ENCODE measurements around the gene ZFP2. TPM values are rescaled to one million over a fixed set of nuclear protein-coding genes. Genes with fewer than 3 reads are reported as not detected.
"Not testable (repeated sequence)": the region's sequence is repeated elsewhere in the genome, so short reads cannot be mapped to it uniquely, and the experiment has no call there.

The ZFP2 gene
- total RNA-seq, 1 donor from 2014 or later: 1.6 TPM

- Histone ChIP-seq H3K27me3 (ENCODE audit: control insufficient read depth in 3 of 3, insufficient read depth in 3 of 3, low read length in 3 of 3) (no peaks in the 10 kb centered on the region), H3K4me3 (ENCODE audit: low read length in 3 of 3) (no peak overlapping the region), H3K27ac (ENCODE audit: low read depth, low read length) (no peak overlapping the region), H3K36me3 (ENCODE audit: control insufficient read depth in 3 of 3, insufficient read depth in 3 of 3, low read length in 3 of 3) (peaks cover 52 to 74% (median 66%) of the 10 kb centered on the region in 3 donors), H3K9me3 (ENCODE audit: control insufficient read depth in 3 of 3, low read length in 3 of 3) (peaks cover 8 to 9% (median 9%) of the 10 kb centered on the region in 3 donors), H3K9ac (ENCODE audit: low read depth in 1 of 3, low read length in 3 of 3) (no peak overlapping the region), H3K4me1 (ENCODE audit: control insufficient read depth in 3 of 3, insufficient read depth in 3 of 3, low read length in 3 of 3) (no peaks in the 10 kb centered on the region)
Measured at GRCh38 chr5:178870411-178870810, 25.3 kb upstream of the ZFP2 start.

GRCh38 chr5:178872302-178872701 lies 23.4 kb upstream of the ZFP2 start:
- H3K9me3 ChIP-seq (ENCODE audit: control insufficient read depth in 3 of 3, low read length in 3 of 3): peaks cover 10 to 17% (median 14%) of the 10 kb centered on the region in 3 donors
- H3K27me3 ChIP-seq (ENCODE audit: control insufficient read depth in 3 of 3, insufficient read depth in 3 of 3, low read length in 3 of 3): no peaks in the 10 kb centered on the region
- no peak overlapping the region for H3K9ac ChIP-seq (ENCODE audit: low read depth in 1 of 3, low read length in 3 of 3)
- H3K36me3 ChIP-seq (ENCODE audit: control insufficient read depth in 3 of 3, insufficient read depth in 3 of 3, low read length in 3 of 3): peaks cover 50 to 74% (median 66%) of the 10 kb centered on the region in 3 donors
- no peak overlapping the region for H3K27ac ChIP-seq (ENCODE audit: low read depth, low read length)
- H3K4me3 ChIP-seq (ENCODE audit: low read length in 3 of 3): no peak overlapping the region
- H3K4me1 ChIP-seq (ENCODE audit: control insufficient read depth in 3 of 3, insufficient read depth in 3 of 3, low read length in 3 of 3): no peaks in the 10 kb centered on the region

GRCh38 chr5:178883115-178883694 lies 12.5 kb upstream of the ZFP2 start:
- not testable (repeated sequence) for H3K27ac ChIP-seq (ENCODE audit: low read depth, low read length); H3K4me1 ChIP-seq (ENCODE audit: control insufficient read depth in 3 of 3, insufficient read depth in 3 of 3, low read length in 3 of 3); H3K9ac ChIP-seq (ENCODE audit: low read depth in 1 of 3, low read length in 3 of 3); H3K27me3 ChIP-seq (ENCODE audit: control insufficient read depth in 3 of 3, insufficient read depth in 3 of 3, low read length in 3 of 3)
- peaks cover 36 to 72% (median 63%) of the 10 kb centered on the region in 3 donors for H3K36me3 ChIP-seq (ENCODE audit: control insufficient read depth in 3 of 3, insufficient read depth in 3 of 3, low read length in 3 of 3)
- peaks cover 13 to 39% (median 20%) of the 10 kb centered on the region in 3 donors for H3K9me3 ChIP-seq (ENCODE audit: control insufficient read depth in 3 of 3, low read length in 3 of 3)
- peak overlapping the region in 1 of 3 donors; percentile 2 for H3K4me3 ChIP-seq (ENCODE audit: low read length in 3 of 3)

GRCh38 chr5:178883815-178884430 lies 11.8 kb upstream of the ZFP2 start:
- Histone ChIP-seq H3K36me3 (ENCODE audit: control insufficient read depth in 3 of 3, insufficient read depth in 3 of 3, low read length in 3 of 3) (peaks cover 36 to 76% (median 63%) of the 10 kb centered on the region in 3 donors), H3K9me3 (ENCODE audit: control insufficient read depth in 3 of 3, low read length in 3 of 3) (peaks cover 13 to 39% (median 20%) of the 10 kb centered on the region in 3 donors), H3K27ac (ENCODE audit: low read depth, low read length) (no peak overlapping the region), H3K4me1 (ENCODE audit: control insufficient read depth in 3 of 3, insufficient read depth in 3 of 3, low read length in 3 of 3) (no peaks in the 10 kb centered on the region), H3K9ac (ENCODE audit: low read depth in 1 of 3, low read length in 3 of 3) (no peak overlapping the region), H3K4me3 (ENCODE audit: low read length in 3 of 3) (no peak overlapping the region), H3K27me3 (ENCODE audit: control insufficient read depth in 3 of 3, insufficient read depth in 3 of 3, low read length in 3 of 3) (no peaks in the 10 kb centered on the region)

- no peak overlapping the region for H3K9ac ChIP-seq (ENCODE audit: low read depth in 1 of 3, low read length in 3 of 3)
- H3K4me1 ChIP-seq (ENCODE audit: control insufficient read depth in 3 of 3, insufficient read depth in 3 of 3, low read length in 3 of 3): peaks cover 4 to 6% (median 5%) of the 10 kb centered on the region in 3 donors
- H3K27me3 ChIP-seq (ENCODE audit: control insufficient read depth in 3 of 3, insufficient read depth in 3 of 3, low read length in 3 of 3): no peaks in the 10 kb centered on the region
- H3K36me3 ChIP-seq (ENCODE audit: control insufficient read depth in 3 of 3, insufficient read depth in 3 of 3, low read length in 3 of 3): peaks cover 0 to 3% (median 2%) of the 10 kb centered on the region in 3 donors
- H3K4me3 ChIP-seq (ENCODE audit: low read length in 3 of 3): no peak overlapping the region
- no peak overlapping the region for H3K27ac ChIP-seq (ENCODE audit: low read depth, low read length)
- peaks cover 0 to 3% (median 0%) of the 10 kb centered on the region in 3 donors for H3K9me3 ChIP-seq (ENCODE audit: control insufficient read depth in 3 of 3, low read length in 3 of 3)
Measured at GRCh38 chr5:178899289-178899688, 3.6 kb downstream of the ZFP2 start.

GRCh38 chr5:178902849-178903248 lies 7.1 kb downstream of the ZFP2 start:
- Histone ChIP-seq H3K27me3 (ENCODE audit: control insufficient read depth in 3 of 3, insufficient read depth in 3 of 3, low read length in 3 of 3) (no peaks in the 10 kb centered on the region), H3K36me3 (ENCODE audit: control insufficient read depth in 3 of 3, insufficient read depth in 3 of 3, low read length in 3 of 3) (peaks cover 0 to 9% (median 8%) of the 10 kb centered on the region in 3 donors), H3K9me3 (ENCODE audit: control insufficient read depth in 3 of 3, low read length in 3 of 3) (peaks cover 0 to 3% (median 0%) of the 10 kb centered on the region in 3 donors), H3K27ac (ENCODE audit: low read depth, low read length) (no peak overlapping the region), H3K4me3 (ENCODE audit: low read length in 3 of 3) (no peak overlapping the region), H3K9ac (ENCODE audit: low read depth in 1 of 3, low read length in 3 of 3) (no peak overlapping the region), H3K4me1 (ENCODE audit: control insufficient read depth in 3 of 3, insufficient read depth in 3 of 3, low read length in 3 of 3) (no peaks in the 10 kb centered on the region)

- H3K27me3 ChIP-seq (ENCODE audit: control insufficient read depth in 3 of 3, insufficient read depth in 3 of 3, low read length in 3 of 3): no peaks in the 10 kb centered on the region
- H3K9me3 ChIP-seq (ENCODE audit: control insufficient read depth in 3 of 3, low read length in 3 of 3): peaks cover 57 to 77% (median 57%) of the 10 kb centered on the region in 3 donors
- no peak overlapping the region for H3K27ac ChIP-seq (ENCODE audit: low read depth, low read length)
- no peak overlapping the region for H3K9ac ChIP-seq (ENCODE audit: low read depth in 1 of 3, low read length in 3 of 3)
- no peaks in the 10 kb centered on the region for H3K4me1 ChIP-seq (ENCODE audit: control insufficient read depth in 3 of 3, insufficient read depth in 3 of 3, low read length in 3 of 3)
- H3K36me3 ChIP-seq (ENCODE audit: control insufficient read depth in 3 of 3, insufficient read depth in 3 of 3, low read length in 3 of 3): peaks cover 26 to 34% (median 32%) of the 10 kb centered on the region in 3 donors
- H3K4me3 ChIP-seq (ENCODE audit: low read length in 3 of 3): peak overlapping the region in 2 of 3 donors; percentile 17 to 41
Measured at GRCh38 chr5:178931846-178932760, 36.4 kb downstream of the ZFP2 start.

GRCh38 chr5:178940569-178941360 lies 45.1 kb downstream of the ZFP2 start, which contains the start of gene ZNF454:
ZNF454 (plus strand) TSS chr5:178941198; CDS start chr5:178942792, 1,594 bp downstream.
- Histone ChIP-seq H3K9me3 (ENCODE audit: control insufficient read depth in 3 of 3, low read length in 3 of 3) (peaks cover 35 to 45% (median 41%) of the 10 kb centered on the region in 3 donors), H3K9ac (ENCODE audit: low read depth in 1 of 3, low read length in 3 of 3) (peak within 1 kb of the TSS; percentile 48 to 76 (median 68))

GRCh38 chr5:178941361-178941760 lies 45.6 kb downstream of the ZFP2 start:
- H3K9me3 ChIP-seq (ENCODE audit: control insufficient read depth in 3 of 3, low read length in 3 of 3): peaks cover 32 to 45% (median 41%) of the 10 kb centered on the region in 3 donors
- peaks cover 0 to 8% (median 5%) of the 10 kb centered on the region in 3 donors for H3K27me3 ChIP-seq (ENCODE audit: control insufficient read depth in 3 of 3, insufficient read depth in 3 of 3, low read length in 3 of 3)
- peaks cover 0 to 4% (median 0%) of the 10 kb centered on the region in 3 donors for H3K4me1 ChIP-seq (ENCODE audit: control insufficient read depth in 3 of 3, insufficient read depth in 3 of 3, low read length in 3 of 3)
- H3K36me3 ChIP-seq (ENCODE audit: control insufficient read depth in 3 of 3, insufficient read depth in 3 of 3, low read length in 3 of 3): peaks cover 0 to 12% (median 5%) of the 10 kb centered on the region in 3 donors
- H3K9ac ChIP-seq (ENCODE audit: low read depth in 1 of 3, low read length in 3 of 3): peak overlapping the region; percentile 29 to 51 (median 40)
- H3K4me3 ChIP-seq (ENCODE audit: low read length in 3 of 3): peak overlapping the region; percentile 75 to 88 (median 76)
- no peak overlapping the region for H3K27ac ChIP-seq (ENCODE audit: low read depth, low read length)

More at GRCh38 chr5:178940569-178941360, 45.1 kb downstream of the ZFP2 start, which contains the start of gene ZNF454:
- H3K4me3 ChIP-seq (ENCODE audit: low read length in 3 of 3): peak within 1 kb of the TSS; percentile 75 to 88 (median 76)
- H3K4me1 ChIP-seq (ENCODE audit: control insufficient read depth in 3 of 3, insufficient read depth in 3 of 3, low read length in 3 of 3): peaks cover 0 to 4% (median 0%) of the 10 kb centered on the region in 3 donors
- H3K36me3 ChIP-seq (ENCODE audit: control insufficient read depth in 3 of 3, insufficient read depth in 3 of 3, low read length in 3 of 3): peaks cover 0 to 6% (median 2%) of the 10 kb centered on the region in 3 donors
- peak within 1 kb of the TSS; percentile 33 for H3K27ac ChIP-seq (ENCODE audit: low read depth, low read length)
- peaks cover 0 to 8% (median 5%) of the 10 kb centered on the region in 3 donors for H3K27me3 ChIP-seq (ENCODE audit: control insufficient read depth in 3 of 3, insufficient read depth in 3 of 3, low read length in 3 of 3)
